Sigmoid colon (tissue), 4 donors: ENCODE measurements around the gene DENND2A.

ENCODE experiments used
- CTCF ChIP-seq, 4 experiments: fragments of 450-650 bp in 3 of 4; fragments of 200-600 bp in 1 of 4; IDR thresholded peaks; one replicate each; pipeline ENCODE4 v1.5.1; 2016 to 2019; ENCODE audit warnings: antibody characterized with exemption in 4 of 4, mild to moderate bottlenecking in 3 of 4, moderate library complexity in 2 of 4
- EP300 ChIP-seq, 4 donors: sonication (generic); formaldehyde crosslinking; IDR thresholded peaks; one replicate each; pipeline ENCODE4 v1.6.1; 2017; ENCODE audit warnings: antibody characterized with exemption in 4 of 4
- POLR2A ChIP-seq, 2 donors: fragments of 450-650 bp; IDR thresholded peaks; one replicate each; pipeline ENCODE4 v1.6.1; 2016; ENCODE audit warnings: antibody characterized with exemption in 2 of 2, mild to moderate bottlenecking in 2 of 2, moderate library complexity in 2 of 2

GRCh38 chr7:140689199-140690152 is 48.9 kb upstream of the DENND2A start:
- no peak for TF ChIP-seq CTCF (IDR thresholded peaks at IDR 0.05)
- no peak for TF ChIP-seq POLR2A (IDR thresholded peaks at IDR 0.05)
- no peak for TF ChIP-seq EP300 (IDR thresholded peaks at IDR 0.05)
